HG03039 (cell line): ENCODE data around the gene GNPTG.

Experiments used
- ATAC-seq: cut with Tn5 transposase; IDR thresholded peaks from one replicate; pipeline ENCODE4 v1.9.1; 2021; ENCODE audit warnings: mild to moderate bottlenecking, moderate library complexity; ENCODE audit not compliant: unreplicated experiment

The GNPTG gene

GRCh38 chr16:1333149-1333812 lies 18.4 kb upstream of the GNPTG start, which contains the start of gene BAIAP3:
Gene BAIAP3 (plus strand): TSS chr16:1333645. CDS start chr16:1338550, 4,905 bp downstream.
- no peak for ATAC-seq

- ATAC-seq = no peak
These were observed 17.7 kb upstream of the GNPTG start for GRCh38 chr16:1333854-1334700.

DNA sequence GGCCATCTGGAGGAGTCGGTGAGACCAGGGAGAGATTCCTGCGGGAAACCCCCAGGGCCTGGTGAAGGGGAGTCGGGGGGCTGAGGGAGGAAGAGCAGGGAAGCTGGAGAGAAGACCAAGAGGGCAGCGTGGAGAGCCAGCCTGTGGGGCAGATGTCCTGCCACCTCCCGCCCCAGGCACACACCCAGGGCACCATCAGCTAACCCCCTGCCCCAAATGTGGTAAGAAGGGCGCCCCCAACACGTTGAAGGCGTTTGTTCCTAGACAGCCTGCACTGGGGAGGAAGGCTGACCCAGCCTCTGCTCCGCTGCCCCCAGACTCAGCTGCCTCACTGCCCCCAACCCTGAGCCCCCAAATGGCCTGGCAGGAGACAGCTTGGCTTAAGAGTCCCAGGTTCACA lies 17.0 kb upstream of the GNPTG start:
- ATAC-seq = no peak

DNA sequence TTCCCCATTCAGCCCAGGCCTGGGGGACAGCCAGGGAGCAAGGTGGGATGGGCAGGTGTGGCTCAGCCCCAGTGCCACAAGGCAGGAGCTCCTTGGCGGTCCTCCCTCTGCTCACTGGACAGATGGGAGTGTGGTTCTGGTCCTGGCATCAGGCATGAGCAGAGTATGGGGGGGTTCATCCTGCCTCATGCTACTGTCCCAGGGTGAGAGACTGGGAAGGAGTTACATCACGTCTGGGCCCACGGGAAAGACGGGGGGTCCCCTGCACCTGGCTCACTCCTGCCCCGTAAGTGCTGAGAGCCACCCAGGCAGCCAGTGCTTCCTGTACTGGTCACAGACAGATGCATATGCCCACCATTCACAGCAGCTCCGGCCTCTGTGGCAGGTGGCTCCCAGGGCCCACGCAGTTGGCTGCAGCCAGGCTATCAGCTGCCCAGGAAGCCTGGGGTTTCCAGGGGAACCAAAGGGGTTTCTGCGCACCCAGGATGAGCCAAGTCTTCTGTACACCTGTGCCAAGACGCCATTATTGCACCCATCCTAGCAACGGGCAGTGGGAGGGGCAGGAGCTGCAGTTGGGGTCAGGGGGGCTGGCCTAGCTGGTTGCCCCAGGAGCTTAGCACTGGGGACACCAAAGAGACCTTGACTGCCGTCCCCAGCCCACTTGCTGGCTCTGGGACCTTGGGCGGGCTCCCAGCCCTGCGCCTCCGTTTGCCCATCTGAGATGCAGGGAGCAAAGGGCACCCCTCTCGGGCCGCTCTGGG lies 16.3 kb upstream of the GNPTG start:
- no peak for ATAC-seq

- no peak for ATAC-seq
These were observed 15.7 kb upstream of the GNPTG start for GRCh38 chr16:1335996-1336395.

DNA sequence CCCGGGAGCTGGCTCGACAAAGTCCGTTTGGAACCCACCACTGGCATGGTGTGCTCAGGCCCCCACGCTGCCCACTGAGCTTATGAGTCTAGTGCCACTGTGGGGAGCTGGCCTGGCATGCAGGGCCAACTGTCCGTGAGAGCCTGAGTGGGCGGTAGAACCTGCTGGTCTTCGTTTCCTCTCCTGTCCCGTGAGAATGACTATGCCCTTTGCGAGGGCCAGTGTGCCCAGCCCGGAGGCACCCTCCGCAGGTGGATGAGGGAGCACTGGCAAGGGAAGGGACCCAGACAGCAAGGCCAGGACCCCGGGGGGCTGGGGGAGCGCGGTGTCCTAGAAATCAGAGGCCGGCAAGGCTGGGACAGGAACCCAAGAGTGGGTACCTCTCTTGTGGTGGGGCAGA lies 15.1 kb upstream of the GNPTG start:
- ATAC-seq = no peak

DNA sequence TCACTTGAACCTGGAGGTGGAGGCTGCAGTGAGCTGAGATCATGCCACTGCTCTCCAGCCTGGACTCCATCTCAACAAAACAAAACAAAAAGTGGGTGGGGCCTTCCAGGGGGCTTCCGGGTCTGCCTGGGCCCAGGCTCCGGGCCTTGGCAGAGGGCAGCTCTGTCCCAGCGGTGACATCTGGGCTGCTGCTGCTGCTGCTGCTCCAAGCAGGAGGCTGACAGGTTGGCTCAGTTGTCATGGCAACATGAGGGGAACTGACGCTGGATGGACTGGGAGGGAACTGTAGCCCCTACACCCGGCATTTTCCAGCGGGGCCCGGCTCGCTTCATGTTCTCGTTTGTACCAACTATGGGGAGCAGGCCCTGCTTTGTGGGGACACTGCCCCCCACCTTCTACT lies 14.2 kb upstream of the GNPTG start:
- ATAC-seq = no peak

DNA sequence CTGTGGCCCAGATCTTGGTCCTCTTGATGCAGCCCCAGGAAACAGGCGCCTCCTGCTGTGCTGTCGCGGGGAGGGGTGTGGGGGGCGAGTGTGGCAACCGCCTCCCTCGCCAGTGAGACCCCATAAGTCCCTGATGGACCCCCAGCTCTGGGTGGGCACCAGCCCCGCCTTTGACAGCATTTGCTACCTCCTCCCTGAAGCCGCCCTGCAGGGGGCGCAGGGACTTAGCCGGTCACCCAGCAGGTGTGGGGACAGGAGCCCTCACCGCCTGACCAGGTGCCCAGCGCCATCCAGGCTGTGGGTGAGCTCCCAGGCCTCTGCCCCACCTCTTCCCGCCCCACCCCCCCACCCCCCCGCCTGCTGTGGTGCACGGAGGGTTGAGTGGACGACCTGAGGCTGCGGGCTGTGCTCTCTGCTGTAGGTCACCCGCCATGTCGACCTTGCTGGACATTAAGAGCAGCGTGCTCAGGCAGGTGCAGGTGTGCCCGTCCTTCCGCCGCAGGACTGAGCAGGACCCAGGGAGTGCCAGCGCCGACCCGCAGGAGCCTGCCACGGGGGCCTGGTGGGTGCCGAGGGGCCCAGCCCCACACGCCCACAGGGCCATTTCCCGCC lies 13.5 kb upstream of the GNPTG start:
- no peak for ATAC-seq

DNA sequence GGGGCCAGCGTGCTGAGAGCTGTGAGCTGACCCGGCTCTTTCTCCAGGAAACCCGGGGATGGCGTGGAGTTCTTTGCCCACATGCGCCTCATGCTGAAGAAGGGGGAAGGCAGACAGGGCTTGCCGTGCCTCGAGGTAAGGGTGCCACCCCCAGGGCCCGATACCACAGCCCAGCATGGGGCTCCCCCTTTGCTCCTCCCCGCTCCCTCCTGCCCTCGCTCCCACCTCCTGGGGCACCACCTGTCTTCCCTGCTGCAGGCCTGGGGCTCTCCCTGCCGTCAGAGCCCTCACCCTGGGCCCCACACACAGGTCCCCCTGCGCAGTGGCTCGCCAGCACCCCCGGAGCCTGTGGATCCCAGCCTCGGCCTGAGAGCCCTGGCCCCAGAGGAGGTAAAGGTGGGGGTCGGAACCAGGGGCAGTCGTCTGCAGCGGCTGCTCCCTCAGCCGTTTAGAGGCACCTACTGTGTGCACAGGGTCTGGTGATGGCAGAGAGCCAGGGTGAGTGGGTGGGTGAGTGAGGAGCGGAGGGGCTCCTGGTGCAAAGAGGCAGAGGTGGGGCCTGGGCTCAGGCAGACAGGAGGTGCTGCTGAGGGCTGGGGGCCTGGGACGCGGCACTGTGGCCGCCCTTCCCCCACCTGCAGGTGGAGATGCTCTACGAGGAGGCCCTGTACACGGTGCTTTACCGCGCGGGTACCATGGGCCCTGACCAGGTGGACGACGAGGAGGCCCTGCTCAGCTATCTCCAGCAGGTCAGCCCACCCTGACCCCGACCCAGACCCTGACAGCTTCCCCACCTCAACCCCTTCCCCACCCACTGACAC lies 12.7 kb upstream of the GNPTG start:
- ATAC-seq = no peak

DNA sequence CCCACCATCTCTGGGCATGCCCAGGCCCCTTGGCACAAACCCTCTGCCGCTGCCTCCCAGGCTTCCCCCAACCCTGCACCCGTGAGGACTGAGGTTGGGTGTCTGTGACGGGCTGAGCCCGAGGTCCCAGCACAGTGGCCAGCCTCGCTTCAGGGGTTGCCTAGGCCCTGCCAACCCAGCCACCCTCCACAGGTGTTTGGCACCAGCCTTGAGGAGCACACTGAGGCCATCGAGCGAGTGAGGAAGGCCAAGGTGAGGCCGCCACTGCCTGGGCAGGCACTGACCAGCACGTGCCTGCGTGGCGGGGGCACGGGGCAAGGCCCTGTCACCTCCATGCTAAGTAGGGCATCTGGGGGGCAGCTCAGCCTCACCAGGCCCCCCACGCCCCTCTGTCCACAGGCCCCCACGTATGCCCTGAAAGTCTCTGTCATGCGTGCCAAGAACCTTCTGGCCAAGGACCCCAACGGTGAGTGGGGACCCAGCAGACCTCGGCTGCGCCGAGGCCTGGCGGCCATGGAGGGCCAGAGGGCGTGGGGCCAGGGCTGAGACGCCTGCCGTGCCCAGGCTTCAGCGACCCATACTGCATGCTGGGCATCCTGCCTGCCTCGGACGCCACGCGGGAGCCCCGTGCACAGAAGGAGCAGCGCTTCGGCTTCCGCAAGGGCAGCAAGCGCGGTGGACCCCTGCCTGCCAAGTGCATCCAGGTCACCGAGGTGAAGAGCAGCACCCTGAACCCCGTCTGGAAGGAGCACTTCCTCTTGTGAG lies 10.8 kb upstream of the GNPTG start:
- ATAC-seq = no peak

DNA sequence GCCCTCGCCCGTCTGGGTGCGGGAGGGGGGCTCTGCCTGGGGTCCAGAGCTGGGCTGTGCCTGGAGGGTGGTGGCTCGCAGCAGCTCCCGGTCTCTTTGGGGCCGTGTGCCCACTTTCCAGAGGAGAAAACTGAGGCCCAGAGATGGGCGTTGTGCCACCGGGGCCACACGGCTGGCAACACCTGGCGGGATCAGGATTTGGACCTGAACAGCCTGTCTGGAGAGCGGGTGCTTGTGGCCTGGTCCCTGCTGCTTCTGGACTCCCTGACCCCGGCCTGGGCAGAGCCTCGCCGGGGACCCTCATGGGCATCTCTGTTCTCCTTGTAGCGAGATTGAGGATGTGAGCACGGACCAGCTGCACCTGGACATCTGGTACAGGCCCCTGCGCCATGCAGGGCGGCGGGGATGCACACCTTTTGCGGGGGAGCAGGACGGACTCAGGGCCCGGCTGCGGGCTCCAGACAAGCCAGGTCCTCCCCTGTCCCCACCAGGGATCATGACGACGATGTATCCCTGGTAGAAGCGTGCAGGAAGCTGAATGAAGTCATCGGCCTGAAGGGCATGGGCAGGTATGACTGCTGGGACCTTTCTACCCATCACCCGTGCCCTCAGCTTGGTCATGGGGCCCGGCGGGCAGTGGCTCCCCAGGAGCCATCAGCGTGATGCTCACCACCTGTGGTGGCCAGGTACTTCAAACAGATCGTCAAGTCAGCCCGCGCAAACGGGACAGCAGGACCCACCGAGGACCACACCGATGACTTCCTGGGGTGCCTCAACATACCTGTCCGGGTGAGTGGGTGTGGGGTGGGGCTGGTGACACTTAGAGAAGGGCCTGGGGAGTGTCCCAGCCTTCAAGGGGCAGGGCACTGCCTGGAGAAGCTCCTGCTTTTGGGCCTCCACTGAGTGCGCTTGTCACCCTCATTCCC lies 10.0 kb upstream of the GNPTG start:
- ATAC-seq = no peak

GRCh38 chr16:1342526-1343427 lies 9.0 kb upstream of the GNPTG start:
- ATAC-seq = peak; percentile 82

- ATAC-seq = no peak
These were observed 8.1 kb upstream of the GNPTG start for GRCh38 chr16:1343428-1344242.

- no peak for ATAC-seq
These were observed 7.2 kb upstream of the GNPTG start for GRCh38 chr16:1344499-1344898.

GRCh38 chr16:1345087-1345486 lies 6.6 kb upstream of the GNPTG start:
- ATAC-seq = no peak

- ATAC-seq = no peak
These were observed 5.9 kb upstream of the GNPTG start for GRCh38 chr16:1345651-1346421.
